OCI-LY3 (cell line): ENCODE results near the gene GPC2.

Source experiments
- CTCF ChIP-seq: fragments of 200-600, 300-600 bp; sonication (generic); IDR thresholded peaks from 2 replicates; pipeline ENCODE4 v1.5.1; 2014; ENCODE audit warnings: antibody characterized with exemption, low read length, low read depth
- EZH2phosphoT487 ChIP-seq: fragments of 200-600 bp; shearing (Covaris generic); IDR thresholded peaks from 2 replicates; pipeline ENCODE4 v1.6.1; 2018; ENCODE audit warnings: antibody characterized with exemption, mixed run types, low read depth

DNA sequence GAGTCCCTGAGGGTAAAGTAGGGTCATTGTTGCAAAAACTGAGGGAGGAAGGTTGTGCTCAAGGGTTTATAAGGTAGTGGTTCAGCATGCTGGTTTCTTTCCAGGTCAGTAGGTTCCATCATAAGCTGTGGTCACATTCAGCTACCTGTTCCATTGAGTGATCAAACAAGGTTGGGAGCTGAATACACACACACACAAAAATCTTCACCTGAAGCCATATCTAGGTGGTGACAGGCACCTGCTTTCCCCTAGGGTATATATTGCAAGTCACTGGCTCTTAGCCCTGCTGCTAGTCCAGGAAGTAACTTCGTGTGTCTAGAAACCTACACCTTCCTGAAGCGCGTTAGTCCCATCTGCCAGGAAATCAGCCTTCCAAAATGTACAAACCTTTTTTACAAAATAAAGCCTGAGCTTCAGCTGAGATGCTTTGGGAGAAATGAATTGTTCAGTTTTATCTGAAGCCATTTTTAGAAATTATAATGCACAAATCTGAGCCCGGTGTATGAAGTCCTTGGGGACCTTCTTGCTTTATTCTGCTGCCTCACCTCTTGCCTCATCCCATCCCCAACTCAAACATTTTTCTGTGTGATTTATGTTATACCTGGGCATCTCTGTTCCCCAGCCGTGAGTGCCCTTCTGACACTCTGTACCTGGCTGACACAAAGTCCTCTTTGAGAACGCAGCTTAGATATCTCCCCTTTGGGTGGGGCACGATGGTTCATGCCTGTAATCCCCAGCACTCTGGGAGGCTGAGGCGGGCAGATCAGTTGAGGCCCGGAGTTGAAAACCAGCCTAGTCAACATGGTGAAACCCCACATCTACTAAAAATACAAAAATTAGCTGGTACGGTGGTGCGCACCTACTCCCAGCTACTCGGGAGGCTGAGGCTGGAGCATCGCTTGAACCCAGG lies 39.1 kb downstream of the GPC2 start:
- TF ChIP-seq CTCF (no peak), EZH2phosphoT487 (no peak)
